ENCODE measurements around the gene GAN.

The GAN gene

DNA sequence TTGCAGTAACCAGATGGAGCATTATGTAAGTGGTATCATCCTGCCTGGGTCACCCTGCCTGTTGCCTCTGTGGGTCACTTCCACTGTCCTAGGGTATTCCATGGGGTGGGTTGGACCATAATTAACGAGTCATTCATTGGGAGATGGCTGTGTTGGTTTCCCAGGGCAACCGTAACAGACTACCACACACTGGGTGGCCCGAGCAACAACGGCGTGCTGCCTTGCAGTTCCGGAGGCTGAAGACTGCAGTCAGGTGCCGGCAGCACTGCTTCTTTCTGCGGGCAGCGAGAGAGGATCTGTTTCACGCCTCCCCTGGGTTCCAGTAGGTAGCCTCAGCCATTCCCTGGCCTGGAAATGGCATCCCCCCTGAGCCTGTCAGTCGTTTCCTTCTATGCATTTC lies 101.0 kb downstream of the GAN start:
- TF ChIP-seq REST (IDR thresholded peaks at IDR 0.05; ENCODE audit: insufficient replicate concordance, low read depth) (no peak), CTCF (IDR thresholded peaks at IDR 0.05; ENCODE audit: insufficient read depth, low read length) (no peak), POLR2AphosphoS5 (IDR thresholded peaks at IDR 0.05; ENCODE audit: low read depth) (no peak), GABPA (IDR thresholded peaks at IDR 0.05; ENCODE audit: low read depth) (no peak), SPI1 (IDR thresholded peaks at IDR 0.05; ENCODE audit: borderline replicate concordance, low read depth) (no peak)
- no peaks in the 10 kb centered on the region for H3K27me3 ChIP-seq (ENCODE audit: insufficient read depth, poor library complexity, severe bottlenecking)
- DNase-seq (ENCODE audit: low read depth in 1 of 2, low spot score in 1 of 2) = no peak
- no peak overlapping the region for H3K27ac ChIP-seq (replicated peaks)
- no peak overlapping the region for H3K4me3 ChIP-seq (replicated peaks; ENCODE audit: insufficient read depth, low read length)

GRCh38 chr16:81416749-81417148 lies 102.0 kb downstream of the GAN start:
- TF ChIP-seq REST (IDR thresholded peaks at IDR 0.05; ENCODE audit: insufficient replicate concordance, low read depth) (no peak), SPI1 (IDR thresholded peaks at IDR 0.05; ENCODE audit: borderline replicate concordance, low read depth) (no peak), POLR2AphosphoS5 (IDR thresholded peaks at IDR 0.05; ENCODE audit: low read depth) (no peak), GABPA (IDR thresholded peaks at IDR 0.05; ENCODE audit: low read depth) (no peak), CTCF (IDR thresholded peaks at IDR 0.05; ENCODE audit: insufficient read depth, low read length) (no peak)
- no peak overlapping the region for H3K27ac ChIP-seq (replicated peaks)
- no peak overlapping the region for H3K4me3 ChIP-seq (replicated peaks; ENCODE audit: insufficient read depth, low read length)
- no peaks in the 10 kb centered on the region for H3K27me3 ChIP-seq (ENCODE audit: insufficient read depth, poor library complexity, severe bottlenecking)
- no peak for DNase-seq (ENCODE audit: low read depth in 1 of 2, low spot score in 1 of 2)

GRCh38 chr16:81417210-81417609 lies 102.4 kb downstream of the GAN start:
- TF ChIP-seq POLR2AphosphoS5 (IDR thresholded peaks at IDR 0.05; ENCODE audit: low read depth) (no peak), REST (IDR thresholded peaks at IDR 0.05; ENCODE audit: insufficient replicate concordance, low read depth) (no peak), GABPA (IDR thresholded peaks at IDR 0.05; ENCODE audit: low read depth) (no peak), CTCF (IDR thresholded peaks at IDR 0.05; ENCODE audit: insufficient read depth, low read length) (no peak), SPI1 (IDR thresholded peaks at IDR 0.05; ENCODE audit: borderline replicate concordance, low read depth) (no peak)
- no peak for DNase-seq (ENCODE audit: low read depth in 1 of 2, low spot score in 1 of 2)
- Histone ChIP-seq H3K27ac (replicated peaks) (no peak overlapping the region), H3K27me3 (ENCODE audit: insufficient read depth, poor library complexity, severe bottlenecking) (no peaks in the 10 kb centered on the region), H3K4me3 (replicated peaks; ENCODE audit: insufficient read depth, low read length) (no peak overlapping the region)

Measured in HL-60 (cell line).